ENCODE measurements around the gene SLC44A4.

DNA sequence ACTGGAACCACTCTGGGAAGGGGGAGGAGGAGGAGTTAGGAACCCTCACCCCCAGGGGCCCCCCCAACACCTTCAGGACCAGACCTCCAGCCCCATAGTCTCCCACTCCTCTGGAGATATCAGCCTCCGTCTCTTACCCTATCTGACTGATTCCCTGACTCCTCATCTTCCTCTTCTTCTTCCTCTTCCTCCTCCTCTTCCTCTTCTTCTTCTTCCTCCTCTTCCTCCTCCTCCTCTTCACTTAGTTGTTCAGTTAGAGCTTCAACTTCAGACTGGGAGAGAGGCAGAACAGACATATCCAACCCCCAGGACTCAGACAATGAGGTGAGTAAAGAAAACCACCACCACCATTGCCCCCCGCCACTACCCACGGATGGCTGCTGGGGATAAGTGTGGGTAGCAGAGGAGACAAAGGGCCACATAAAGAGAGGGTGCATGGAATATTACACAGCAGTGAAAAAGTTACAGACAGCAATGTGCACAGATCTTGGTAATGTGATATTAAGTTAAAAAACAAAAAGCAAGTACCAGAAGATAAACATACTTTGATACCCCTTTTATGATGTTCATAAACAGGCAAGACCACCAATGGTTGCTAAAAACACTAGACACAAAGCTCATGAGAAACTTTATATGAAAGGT, 10.7 kb upstream of the SLC44A4 start:
- TF ChIP-seq PHF8 (IDR thresholded peaks at IDR 0.05; ENCODE audit: borderline replicate concordance, low read depth) = no peak
- TF ChIP-seq POLR2A (IDR thresholded peaks at IDR 0.05; ENCODE audit: low read length) = no peak
